Stimulated activated CD8-positive, alpha-beta memory T cell treated with anti-CD3 and anti-CD28 coated beads, Interleukin-12 subunit alpha, Interleukin-12 subunit beta, amount 100 ng/mL, for 1 hour (primary cell): ENCODE measurements around the gene SPINT2.
"Not testable (repeated sequence)": the region's sequence is repeated elsewhere in the genome, so short reads cannot be mapped to it uniquely, and the experiment has no call there.

Source experiments
- DNase-seq: peaks from one replicate; pipeline ENCODE4 v3.0.0-alpha.2; 2020; ENCODE audit warnings: low read depth

SPINT2 gene

GRCh38 chr19:38320969-38321339 is 56.6 kb downstream of the SPINT2 start:
- no peak for DNase-seq

GRCh38 chr19:38321646-38322196 is 57.3 kb downstream of the SPINT2 start:
- DNase-seq: no peak

- DNase-seq: no peak
Observed at GRCh38 chr19:38323291-38323690, 58.9 kb downstream of the SPINT2 start.

GRCh38 chr19:38324431-38324830 is 60.1 kb downstream of the SPINT2 start:
- DNase-seq: no peak

- DNase-seq: no peak
Observed at GRCh38 chr19:38326591-38326990, 62.2 kb downstream of the SPINT2 start.

- DNase-seq: no peak
Observed at GRCh38 chr19:38329651-38330050, 65.3 kb downstream of the SPINT2 start.

- no peak for DNase-seq
Observed at GRCh38 chr19:38331728-38332127, 67.4 kb downstream of the SPINT2 start.

GRCh38 chr19:38333245-38333644 is 68.9 kb downstream of the SPINT2 start:
- DNase-seq: no peak

- peak; percentile 90 for DNase-seq
Observed at GRCh38 chr19:38335949-38336637, 71.7 kb downstream of the SPINT2 start.

GRCh38 chr19:38336638-38337359 is 72.4 kb downstream of the SPINT2 start:
- DNase-seq: peak; percentile 92

- no peak for DNase-seq
Observed at GRCh38 chr19:38337360-38337653, 72.9 kb downstream of the SPINT2 start.

GRCh38 chr19:38339011-38339410 is 74.6 kb downstream of the SPINT2 start:
- not testable (repeated sequence) for DNase-seq

GRCh38 chr19:38340927-38341326 is 76.6 kb downstream of the SPINT2 start:
- no peak for DNase-seq
